22Rv1 (cell line): Measurements from ENCODE around the gene ABCG5.

ENCODE experiments used
- ZFX ChIP-seq: fragments of 450-650 bp; IDR thresholded peaks from 2 replicates; pipeline ENCODE4 v1.6.1; 2017; ENCODE audit warnings: antibody characterized with exemption, borderline replicate concordance
- TF ChIP-seq, protein P1 (sequence below): fragments of 450-650 bp; IDR thresholded peaks from 2 replicates; pipeline ENCODE4 v1.5.1; 2017; ENCODE audit warnings: mild to moderate bottlenecking

DNA sequence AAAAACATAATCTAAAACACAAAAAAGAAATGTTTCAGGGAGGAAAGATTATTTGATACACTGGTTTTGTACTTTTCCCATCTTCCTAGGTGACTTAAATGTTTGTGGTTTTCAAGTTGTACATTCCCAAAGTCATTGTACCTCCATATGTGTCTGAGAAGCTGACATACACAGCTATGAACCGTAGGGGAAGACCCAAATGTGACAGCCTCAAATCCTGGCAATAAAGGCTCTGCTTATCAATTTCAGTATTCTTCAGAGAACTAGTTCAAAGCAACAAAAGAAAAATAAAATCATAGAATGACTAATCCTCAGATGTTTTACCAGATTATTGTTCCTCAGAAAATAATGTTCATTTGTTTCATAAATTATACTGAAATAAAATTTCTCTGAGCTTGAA, 62.3 kb downstream of the ABCG5 start:
- TF ChIP-seq, protein P1, sequence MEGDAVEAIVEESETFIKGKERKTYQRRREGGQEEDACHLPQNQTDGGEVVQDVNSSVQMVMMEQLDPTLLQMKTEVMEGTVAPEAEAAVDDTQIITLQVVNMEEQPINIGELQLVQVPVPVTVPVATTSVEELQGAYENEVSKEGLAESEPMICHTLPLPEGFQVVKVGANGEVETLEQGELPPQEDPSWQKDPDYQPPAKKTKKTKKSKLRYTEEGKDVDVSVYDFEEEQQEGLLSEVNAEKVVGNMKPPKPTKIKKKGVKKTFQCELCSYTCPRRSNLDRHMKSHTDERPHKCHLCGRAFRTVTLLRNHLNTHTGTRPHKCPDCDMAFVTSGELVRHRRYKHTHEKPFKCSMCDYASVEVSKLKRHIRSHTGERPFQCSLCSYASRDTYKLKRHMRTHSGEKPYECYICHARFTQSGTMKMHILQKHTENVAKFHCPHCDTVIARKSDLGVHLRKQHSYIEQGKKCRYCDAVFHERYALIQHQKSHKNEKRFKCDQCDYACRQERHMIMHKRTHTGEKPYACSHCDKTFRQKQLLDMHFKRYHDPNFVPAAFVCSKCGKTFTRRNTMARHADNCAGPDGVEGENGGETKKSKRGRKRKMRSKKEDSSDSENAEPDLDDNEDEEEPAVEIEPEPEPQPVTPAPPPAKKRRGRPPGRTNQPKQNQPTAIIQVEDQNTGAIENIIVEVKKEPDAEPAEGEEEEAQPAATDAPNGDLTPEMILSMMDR = no peak
- TF ChIP-seq ZFX = no peak
